GM19438 (cell line): Measurements from ENCODE around the gene GPC5.
"Not testable (repeated sequence)": the region's sequence is repeated elsewhere in the genome, so short reads cannot be mapped to it uniquely, and the experiment has no call there.

Experiments used
- ATAC-seq: cut with Tn5 transposase; IDR thresholded peaks from one replicate; pipeline ENCODE4 v1.9.1; 2021; ENCODE audit warnings: low read depth; ENCODE audit not compliant: unreplicated experiment

Gene GPC5

DNA sequence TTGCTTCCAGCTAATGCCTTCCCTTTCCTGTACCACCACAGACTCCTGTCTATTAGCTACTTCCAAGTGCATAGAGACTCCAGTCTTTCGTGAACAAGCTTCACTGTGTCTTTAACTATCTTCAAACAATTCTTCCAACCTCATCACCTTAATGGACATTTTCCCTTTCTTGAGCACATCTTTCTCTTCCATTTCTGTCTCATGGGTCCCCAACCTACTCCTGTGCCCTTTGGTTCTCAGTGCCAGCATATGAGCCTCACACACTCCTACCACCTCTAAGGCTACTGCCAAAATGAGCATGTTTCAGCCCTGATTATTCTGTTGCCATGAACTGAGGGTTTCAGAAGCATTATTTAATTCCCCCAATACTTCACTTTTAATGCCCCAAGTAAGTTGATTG, 360.3 kb downstream of the GPC5 start:
- no peak for ATAC-seq

DNA sequence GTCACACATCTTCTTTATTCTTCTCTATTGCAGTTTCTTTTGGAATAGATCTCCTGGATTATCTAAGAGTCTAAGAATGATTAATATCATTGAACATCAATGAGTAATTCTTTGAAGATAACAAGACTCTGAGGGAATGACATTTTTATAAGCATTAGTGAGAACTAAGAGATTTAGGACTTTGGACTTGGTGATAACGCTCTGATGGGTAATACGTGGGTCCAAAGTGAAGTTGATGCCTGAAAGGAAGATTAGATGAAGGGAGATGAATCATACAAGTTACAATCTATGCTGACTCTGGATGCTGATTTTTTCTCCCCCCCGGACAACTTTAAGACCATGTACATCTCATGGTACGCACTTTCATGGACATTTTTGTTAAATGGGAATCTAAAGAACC, 364.5 kb downstream of the GPC5 start:
- no peak for ATAC-seq

DNA sequence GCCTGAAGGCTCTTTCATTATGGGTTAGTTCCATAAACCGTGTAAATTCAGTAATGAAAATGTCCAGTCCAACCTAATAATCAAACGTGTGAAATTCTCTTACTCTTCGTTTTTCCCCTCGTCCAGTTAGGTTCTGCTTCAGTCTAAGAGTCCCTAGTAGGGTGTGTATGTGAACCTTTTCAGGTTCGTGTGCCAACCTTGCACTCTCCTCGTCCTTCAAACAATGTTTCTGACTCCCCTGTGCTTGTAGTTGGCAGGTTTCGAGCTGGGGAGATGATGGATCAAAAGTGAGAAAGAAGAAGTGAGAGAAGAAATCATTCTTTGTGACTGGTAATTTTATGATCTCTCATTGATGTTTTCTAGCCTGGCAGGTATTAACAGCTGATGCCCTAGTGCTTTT, 366.1 kb downstream of the GPC5 start:
- ATAC-seq, result no peak

DNA sequence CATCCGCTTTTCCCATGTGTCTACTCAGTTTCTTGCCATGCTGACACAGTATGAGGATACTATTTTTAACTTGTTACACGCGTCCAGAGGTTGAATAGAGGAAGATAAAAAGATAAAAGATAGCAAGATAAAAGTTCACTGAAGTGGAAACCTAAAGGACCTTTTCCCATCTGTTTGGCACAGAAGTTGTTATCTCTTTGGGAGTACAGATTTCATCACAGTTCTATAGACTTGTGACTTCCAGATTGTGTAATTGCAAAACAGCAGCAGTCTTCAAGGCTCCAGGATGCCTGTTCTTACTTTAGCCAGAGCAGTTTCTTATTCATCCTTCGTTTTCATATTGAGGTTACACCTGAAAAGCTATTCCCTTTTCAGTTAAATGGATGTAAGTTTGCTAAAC, 369.2 kb downstream of the GPC5 start:
- no peak for ATAC-seq

DNA sequence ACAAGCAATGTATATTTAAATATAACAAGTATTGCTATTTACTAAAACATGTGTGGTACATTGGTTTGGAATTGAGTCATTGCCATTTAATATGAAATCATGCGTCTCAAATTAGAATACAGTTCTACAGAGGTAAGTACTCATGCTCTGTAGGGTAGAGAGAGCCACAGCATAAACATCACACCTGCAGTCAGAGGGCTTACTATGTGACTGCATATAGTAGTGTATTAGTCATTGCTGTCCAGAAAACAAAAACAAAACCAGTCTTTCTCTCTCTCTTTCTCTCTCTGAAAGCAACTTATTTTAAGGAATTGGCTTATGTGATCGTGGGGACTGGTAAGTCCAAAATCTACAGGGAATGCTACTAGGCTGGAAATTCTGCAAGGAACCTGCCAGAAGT, 370.3 kb downstream of the GPC5 start:
- no peak for ATAC-seq

DNA sequence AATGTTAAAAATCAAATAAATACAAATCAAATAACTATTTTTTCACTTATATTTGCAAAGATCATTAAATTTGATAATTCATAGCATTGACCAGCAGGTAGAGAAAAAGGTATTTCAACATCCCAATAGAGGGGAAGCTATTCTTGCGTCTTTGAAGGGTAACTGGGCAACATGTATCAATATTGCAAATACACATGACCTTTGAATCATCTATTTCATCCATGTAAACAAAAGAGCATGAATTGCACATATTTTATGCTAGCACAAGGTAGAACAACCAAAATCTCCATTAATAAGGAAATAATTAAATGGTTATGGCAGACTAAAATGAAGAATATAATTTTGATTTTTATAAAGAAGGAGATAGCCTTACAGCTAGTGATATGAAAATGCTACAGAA, 372.8 kb downstream of the GPC5 start:
- no peak for ATAC-seq

DNA sequence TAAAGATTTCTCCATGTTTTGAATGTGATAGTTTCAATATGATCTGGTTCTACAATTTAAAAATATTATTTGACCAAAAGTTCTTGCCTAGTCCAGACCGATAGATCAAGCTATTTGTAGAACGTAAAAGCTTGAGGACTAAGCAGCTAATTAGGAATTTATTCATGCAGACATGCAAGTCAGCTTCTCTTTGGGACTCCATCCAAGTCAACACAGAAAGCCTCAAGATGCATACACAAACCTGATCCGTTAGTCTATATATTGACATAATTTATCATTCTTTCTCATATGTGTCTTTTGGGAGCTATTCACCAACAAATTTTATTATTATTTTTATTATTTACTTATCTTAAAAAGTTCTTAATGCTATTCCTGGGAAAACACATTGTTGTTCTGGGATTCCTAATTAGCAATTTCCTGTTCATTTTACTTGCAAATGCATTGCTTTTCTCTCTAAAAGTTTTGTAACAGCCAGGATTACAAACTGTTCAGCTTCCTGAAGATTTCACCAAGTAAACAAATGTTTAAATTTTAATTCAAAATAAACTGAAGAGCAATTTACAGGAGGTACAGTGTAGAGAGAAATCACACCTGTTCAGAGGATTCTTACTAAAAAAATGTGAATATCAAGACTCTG, 375.3 kb downstream of the GPC5 start:
- no peak for ATAC-seq

DNA sequence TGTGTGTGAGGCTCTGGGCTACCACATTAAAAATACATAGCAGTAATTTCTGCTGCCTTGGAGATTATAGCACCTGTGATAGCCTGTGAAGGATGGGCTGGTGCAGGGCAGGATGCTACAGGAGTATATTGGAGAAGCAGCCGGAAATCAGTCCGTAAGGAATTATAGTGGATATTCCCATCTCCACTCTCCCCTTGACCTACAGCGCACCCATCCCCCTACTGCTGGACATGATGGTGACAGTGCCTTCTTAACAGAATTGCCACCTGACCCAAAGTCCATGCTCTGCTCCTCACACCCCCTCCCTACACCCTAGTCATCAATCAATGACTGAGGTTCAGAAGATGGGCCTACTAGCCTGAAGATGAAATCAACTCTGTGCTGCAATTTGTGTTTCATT, 376.0 kb downstream of the GPC5 start:
- no peak for ATAC-seq

DNA sequence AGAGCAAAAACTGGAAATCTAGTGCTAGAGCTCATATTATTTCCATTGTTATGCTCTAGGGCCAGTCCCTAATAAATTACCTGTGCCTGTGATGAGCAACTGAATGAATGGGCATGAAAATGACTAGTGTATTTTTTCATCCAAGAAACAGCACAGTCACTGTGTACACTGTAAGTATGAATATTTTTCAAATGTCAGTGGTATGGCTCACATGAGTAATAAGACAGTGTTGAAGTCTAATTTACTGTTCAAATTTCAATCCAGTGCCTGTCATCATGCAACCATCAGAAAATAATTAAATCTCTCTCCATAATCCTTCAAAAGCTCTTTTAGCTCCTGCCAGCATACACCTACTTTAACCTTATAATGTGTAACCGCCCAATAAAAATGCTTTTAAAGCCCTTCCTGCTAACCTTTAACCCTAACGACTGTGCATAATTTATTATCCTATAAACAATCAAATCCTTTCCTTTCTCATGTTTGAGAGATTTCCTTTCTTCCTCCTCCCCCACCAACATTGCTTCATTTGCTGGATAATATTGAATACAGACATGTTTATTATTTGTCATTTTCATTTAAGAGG, 378.3 kb downstream of the GPC5 start:
- ATAC-seq, result no peak

DNA sequence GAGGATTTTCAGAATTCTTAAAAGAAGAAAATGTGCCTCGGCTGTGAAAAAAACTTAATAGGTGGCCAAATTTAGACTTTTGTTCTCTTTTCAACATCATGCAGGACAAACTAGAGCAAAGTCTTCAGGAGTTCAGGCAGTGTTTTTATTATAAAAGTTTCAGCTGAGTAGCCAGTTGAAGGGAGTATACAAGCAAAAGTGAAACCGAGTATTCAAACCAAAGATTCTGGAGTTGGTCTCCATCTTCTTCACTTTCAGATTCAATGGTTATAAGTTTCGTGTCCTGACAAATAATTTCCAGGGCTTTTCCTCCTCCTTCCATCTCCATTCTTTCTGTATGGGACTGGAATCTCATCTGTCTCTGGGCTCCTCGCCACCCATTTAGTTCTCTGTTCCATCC, 379.7 kb downstream of the GPC5 start:
- no peak for ATAC-seq

DNA sequence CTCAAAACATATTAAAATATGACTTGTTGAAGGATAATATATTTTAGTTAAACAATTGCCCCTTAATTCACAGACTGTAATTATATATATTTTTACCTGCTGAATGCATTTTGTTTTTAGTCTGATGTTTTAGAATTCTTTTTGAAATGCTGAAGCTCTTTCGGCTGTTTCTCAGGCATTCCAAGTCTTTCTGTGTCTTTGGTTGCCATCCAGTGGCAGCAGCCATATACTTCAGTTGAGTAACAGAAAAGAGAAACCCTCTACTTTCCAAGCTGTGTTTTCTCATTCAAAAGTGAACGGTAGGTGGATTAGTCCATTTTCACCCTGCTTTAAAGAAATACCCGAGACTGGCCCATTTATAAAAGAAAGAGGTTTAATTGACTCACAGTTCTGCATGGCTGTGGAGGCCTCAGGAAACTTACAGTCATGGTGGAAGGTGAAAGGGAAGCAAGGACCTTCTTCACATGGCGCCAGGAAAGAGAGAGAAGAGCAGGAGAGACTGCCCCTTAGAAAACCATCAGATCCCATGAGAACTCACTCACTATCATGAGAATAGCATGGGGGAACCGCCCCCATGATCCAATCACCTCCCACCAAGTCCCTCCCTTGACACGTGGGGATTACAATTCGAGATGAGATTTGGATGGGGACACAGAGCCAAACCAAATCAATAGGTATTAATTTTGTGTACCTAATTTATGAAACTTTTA, 383.7 kb downstream of the GPC5 start:
- ATAC-seq, result not testable (repeated sequence)

DNA sequence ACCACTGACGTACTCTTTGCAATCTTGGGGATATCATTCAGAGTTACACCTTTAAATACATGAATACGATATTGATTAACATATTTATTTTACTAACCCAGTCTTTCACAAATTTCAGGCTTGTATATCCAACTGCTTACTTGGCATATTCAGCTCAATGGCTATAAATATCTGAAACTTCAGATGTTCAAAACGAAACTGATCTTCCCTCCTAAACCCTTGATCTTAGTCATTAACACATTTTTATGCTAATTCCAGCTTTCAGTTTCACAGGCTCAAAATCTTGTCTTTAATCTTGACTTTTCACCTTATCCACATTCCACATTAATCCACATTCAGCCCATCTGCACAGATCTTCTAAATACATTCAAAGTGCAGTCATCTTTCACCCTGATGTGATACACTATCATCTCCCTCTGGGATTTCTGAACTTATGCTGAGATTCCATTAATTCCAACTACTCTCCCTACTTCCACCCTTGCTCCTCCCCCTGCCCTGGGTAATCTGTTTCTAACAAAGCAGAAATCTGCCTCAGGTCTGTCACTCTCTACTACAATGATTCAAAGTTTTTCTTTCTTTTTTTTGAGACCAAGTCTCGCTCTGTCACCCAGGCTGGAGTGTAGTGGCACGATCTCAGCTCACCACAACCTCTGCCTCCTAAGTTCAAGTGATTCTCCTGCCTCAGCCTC, 387.2 kb downstream of the GPC5 start:
- no peak for ATAC-seq

DNA sequence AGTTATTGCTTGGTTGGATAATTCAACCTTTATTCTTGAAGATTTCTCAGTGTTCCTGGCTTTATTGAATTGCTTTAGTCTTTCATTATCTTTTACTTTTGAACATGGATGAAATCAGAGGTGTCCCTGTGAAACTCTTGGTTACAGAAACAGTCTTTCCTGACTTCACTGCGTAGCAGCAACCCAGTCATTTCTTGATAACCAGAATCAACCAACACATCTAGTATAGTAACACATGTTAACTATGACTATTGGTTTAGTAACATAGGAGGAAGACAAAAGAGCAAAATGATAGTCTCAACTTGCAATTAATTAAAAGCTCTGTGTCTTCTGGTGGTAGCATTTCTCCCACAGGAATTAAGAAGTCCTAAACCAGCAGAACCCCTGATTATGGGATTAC, 393.6 kb downstream of the GPC5 start:
- ATAC-seq, result no peak

DNA sequence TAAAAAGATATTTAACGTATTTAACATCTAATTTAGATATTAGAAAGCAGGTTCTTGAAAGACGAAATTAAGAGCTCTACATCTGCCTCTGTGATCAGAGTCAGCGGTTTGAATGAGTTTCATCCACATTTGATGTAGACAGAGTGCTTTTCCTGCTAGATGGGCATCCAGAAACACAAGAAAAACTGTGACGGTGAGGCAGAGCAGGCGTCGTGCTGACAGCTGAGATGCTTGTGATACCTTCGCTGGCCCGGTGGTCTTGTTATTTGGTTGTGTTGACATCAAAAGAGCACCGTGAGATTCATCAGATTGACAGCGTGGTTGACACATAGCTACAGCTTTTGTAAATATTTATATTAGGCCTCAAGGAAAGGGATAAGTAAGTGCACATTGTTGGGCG, 399.1 kb downstream of the GPC5 start:
- no peak for ATAC-seq

DNA sequence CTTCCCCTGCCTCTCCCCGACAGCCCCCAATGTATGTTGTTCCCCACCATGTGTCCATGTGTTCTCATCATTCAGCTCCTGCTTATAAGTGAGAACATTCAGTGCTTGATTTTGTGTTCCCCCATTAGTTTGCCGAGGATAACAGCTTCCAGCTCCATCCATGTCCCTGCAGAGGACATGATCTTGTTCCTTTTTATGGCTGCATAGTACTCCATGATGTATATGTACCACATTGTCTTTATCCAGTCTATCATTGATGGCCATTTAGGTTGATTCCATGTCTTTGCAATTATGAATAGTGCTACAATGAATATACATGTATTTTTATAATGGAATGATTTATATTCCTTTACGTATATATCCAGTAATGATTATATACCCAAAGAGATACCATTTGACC, 399.9 kb downstream of the GPC5 start:
- ATAC-seq, result not testable (repeated sequence)

DNA sequence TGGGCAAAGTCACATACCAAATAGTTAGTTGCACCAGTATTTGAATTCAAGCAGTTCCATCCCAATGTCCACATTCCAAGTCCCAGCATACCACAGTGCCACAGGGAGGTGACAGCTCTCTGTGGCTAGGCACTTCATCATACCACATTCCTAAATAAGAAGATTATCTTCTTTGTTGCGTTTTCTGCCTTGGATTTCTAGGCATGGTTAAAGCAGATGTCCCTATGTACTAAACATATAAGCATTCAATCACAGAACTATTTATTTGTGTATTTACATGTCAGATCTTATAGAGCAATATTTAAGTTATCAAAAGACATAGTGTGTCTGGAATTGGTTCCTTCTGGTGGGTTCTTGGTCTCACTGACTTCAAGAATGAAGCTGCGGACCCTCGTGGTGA, 403.4 kb downstream of the GPC5 start:
- not testable (repeated sequence) for ATAC-seq

DNA sequence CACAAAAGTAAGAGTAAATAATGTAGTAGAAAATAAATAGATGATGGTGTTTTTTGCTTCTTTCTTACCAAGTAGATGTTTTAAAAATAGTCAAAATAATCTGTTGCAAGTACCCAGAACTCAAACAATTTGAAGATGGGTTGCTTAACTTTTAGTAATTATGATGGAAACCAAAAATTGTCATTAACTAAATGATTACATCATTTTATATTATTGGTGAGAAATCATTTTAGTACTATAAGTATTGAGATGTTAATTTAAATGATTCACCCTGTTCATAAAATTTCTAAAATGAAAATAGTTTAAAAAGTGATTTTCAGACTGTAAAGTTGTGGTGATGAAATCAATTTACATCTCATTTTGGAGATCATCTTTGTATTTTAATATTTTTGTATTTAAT, 404.5 kb downstream of the GPC5 start:
- ATAC-seq, result no peak

DNA sequence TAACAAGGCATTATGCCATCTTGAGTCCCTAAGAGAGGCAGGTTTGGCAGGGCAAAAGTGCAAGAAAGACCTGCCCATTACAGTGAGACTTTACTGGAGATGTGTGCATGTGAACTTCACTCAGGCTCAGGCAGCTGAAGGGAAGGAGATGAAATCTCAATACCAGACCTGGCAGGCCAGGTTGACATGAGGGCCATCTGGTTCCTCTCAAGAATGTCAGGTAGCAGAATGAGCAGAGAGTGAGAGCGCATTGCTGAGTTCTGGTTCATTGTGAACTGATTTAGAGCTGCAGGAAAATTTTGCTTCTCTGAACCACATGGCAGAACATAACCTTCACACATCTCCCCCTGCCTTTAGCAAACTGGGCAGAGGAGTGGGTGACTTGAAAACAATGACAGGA, 406.3 kb downstream of the GPC5 start:
- ATAC-seq, result no peak

DNA sequence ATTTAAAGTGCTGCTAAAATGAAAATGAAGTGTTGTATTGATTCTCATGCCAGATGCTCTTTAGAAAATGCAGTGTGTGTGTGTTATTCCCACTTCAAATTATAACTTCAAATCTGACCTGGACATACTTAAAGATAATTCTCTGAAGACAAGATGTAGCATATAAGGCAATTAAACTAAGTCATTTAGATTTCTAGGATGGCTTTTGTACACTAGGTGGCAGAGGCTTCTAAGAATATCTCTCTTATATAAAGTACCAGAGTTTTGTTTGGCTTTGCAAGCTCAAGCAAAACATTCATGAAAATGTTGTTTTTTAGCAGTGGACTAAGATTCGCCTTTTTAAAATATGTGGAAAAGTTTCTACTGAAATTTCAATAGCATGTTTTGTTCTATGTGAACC, 407.2 kb downstream of the GPC5 start:
- no peak for ATAC-seq

DNA sequence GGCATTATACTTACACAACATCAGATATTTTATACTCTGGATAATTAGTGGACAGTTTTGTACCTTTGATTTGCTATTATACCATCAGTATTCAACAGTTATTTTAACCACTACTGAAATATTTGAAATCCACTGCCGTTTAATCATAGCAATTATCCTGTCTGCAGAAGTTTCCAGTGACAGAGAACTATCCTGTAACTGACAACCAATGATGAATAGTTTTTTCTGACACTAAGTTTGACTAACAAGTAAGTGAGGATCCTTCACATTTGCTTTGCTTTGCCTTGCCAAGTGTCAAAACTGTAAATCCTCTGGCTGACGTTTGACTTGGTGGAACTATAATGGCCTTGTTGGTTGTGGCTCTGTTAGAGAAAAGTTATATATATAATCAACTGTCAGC, 410.7 kb downstream of the GPC5 start:
- no peak for ATAC-seq

DNA sequence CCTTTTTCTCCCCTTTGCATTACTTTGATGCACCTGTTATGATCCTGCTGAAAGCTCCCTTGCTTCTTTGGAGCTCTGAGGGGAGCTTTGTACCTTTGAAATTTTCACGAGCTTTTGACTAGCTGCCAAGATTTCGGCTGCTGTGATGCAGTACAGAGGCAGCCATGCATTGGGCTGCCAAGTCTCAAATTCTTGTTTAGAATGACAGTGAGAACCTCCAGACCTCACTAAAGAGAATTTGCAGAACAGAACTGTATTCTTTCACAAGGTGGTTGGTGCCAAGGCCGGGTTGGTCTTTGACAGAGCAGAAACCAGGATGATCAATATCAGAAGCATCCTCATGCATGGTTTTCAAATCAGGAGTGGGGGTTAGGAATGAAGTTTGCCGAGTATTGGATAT, 414.8 kb downstream of the GPC5 start:
- no peak for ATAC-seq
